ENCODE data around the gene CAMSAP2. TPM values are rescaled to one million over a fixed set of nuclear protein-coding genes. Genes with fewer than 3 reads are reported as not detected.
A peak's percentile ranks its signal among the peaks of the same experiment; 100 is the strongest.

CAMSAP2 gene
- polyA plus RNA-seq, 1 donor from 2014 or later, result 0.06 TPM

DNA sequence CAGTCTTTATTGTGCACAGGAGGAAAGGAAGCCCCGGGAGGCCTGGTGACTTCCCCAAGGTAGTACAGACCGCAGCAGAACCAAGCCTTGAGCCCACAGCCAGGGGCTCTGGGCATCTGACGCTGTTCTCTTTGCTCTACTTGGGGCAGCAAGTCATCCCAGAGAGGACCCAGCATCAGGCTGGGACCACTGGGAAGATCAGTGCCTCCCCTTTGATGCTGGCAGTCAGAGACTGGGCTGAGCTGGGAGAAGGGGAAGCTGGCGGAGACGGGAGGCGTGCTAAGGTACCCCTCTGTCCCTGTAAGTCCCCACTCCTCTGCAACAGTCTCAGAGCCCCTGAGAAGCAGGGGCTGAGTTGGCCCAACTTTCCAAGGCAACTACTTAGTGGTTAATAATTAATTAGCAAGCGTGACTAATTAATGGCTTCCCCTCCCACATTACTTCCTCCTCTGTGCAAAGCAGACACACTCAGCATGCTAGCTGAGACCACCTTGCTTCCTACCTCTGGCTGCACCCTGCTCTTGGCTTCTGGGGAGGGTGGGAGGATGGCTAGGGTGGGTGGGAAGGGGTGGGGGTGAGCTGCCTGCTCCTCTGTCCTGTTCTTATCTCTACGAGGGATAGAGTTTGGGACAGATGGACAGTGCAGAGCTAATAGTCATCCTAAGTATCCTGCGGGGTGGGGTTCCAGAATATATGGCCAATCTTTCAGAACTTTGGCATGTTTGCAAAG lies 157.3 kb downstream of the CAMSAP2 start:
- Mint-ChIP-seq H3K36me3 (peaks cover 3% of the 10 kb centered on the region), H3K4me1 (peaks cover 8 to 15% (median 14%) of the 10 kb centered on the region in 3 donors), H3K4me3 (peak overlapping the region in 2 of 4 donors; percentile 44 to 60), H3K27me3 (peaks cover 7% of the 10 kb centered on the region), H3K9me3 (no peaks in the 10 kb centered on the region), H3K27ac (no peak overlapping the region)

DNA sequence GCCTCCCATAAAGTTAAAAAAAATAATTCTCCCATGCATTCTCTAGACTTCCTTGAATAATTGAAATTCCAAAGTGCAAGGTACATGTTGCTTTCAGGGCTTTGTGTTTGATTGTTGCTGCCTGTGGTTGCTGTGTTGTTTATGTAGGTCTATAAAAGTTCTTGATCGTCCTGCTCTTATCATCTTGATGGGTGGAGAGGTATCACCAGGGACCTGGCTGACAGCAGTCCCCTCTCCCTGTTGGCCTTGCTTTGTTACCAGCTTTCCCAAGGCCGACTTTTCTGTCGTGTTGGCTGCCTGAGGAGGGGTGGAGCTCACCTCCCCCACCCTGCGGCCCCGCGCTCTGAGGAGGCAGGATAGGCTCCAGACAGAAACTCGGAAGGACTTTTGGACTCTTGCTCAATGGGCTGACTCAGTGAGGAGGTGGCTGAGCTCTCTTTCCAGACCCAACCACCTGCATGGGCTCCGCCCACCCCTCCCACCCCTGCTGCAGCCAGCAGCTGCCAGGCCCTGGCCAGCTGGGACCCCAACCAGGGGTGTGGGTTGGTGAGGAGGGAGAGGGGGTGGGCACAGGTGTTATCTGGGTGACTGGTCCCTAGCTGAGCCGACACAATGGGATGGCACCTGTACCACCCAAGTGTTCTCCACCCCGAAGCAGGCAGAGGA lies 158.0 kb downstream of the CAMSAP2 start:
- no peak overlapping the region for H3K27ac Mint-ChIP-seq
- H3K27me3 Mint-ChIP-seq, result peaks cover 4% of the 10 kb centered on the region
- peaks cover 5 to 15% (median 14%) of the 10 kb centered on the region in 3 donors for H3K4me1 Mint-ChIP-seq
- H3K9me3 Mint-ChIP-seq, result no peaks in the 10 kb centered on the region
- H3K4me3 Mint-ChIP-seq, result peak overlapping the region in 1 of 4 donors; percentile 54
- peaks cover 3% of the 10 kb centered on the region for H3K36me3 Mint-ChIP-seq

DNA sequence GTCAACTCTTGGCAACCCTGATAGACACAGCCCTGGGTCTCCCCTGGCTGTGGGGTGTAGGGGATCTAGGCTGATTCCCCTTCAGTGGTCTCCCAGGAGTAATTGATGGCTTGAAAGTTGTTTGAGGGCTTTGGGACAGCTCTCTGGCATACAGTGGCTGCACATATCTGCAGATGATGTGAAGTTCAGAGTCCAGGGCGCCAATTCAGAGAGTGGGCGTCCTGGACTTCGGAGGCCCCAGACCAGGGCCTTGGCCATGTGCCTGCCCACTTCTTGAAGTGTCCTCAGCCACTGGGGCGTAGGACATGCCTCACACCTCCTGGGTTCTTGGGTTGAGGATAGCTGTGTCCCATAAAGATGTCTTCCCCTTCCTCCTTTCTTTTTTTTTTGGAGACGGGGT lies 158.6 kb downstream of the CAMSAP2 start:
- H3K4me3 Mint-ChIP-seq, result no peak overlapping the region
- peaks cover 3% of the 10 kb centered on the region for H3K36me3 Mint-ChIP-seq
- H3K9me3 Mint-ChIP-seq, result no peaks in the 10 kb centered on the region
- H3K4me1 Mint-ChIP-seq, result peaks cover 0 to 15% (median 11%) of the 10 kb centered on the region in 3 donors
- no peak overlapping the region for H3K27ac Mint-ChIP-seq
- no peaks in the 10 kb centered on the region for H3K27me3 Mint-ChIP-seq

DNA sequence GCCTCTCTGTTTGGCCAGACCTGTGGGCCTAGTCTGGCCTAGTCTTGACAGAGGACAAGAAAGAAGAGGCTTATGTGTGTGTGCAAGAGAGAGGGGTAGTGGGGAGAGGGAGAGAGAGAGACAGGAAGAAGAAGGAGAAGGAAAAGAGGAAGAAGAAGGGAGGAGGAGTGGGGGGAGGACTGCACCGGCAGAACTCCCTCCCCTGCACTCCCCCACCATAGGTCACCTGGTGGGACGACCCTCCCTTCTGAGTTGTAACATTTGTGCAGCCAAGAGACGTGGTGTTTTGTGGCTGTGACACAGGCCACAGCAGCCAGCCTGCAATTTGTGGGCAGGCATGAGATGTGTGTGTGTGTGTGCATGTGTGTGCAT lies 160.3 kb downstream of the CAMSAP2 start:
- Mint-ChIP-seq H3K36me3 (peaks cover 3% of the 10 kb centered on the region), H3K4me1 (peaks cover 3 to 20% (median 14%) of the 10 kb centered on the region in 3 donors), H3K27me3 (no peaks in the 10 kb centered on the region), H3K27ac (no peak overlapping the region), H3K9me3 (peaks cover 0 to 3% (median 0%) of the 10 kb centered on the region in 3 donors), H3K4me3 (no peak overlapping the region)

DNA sequence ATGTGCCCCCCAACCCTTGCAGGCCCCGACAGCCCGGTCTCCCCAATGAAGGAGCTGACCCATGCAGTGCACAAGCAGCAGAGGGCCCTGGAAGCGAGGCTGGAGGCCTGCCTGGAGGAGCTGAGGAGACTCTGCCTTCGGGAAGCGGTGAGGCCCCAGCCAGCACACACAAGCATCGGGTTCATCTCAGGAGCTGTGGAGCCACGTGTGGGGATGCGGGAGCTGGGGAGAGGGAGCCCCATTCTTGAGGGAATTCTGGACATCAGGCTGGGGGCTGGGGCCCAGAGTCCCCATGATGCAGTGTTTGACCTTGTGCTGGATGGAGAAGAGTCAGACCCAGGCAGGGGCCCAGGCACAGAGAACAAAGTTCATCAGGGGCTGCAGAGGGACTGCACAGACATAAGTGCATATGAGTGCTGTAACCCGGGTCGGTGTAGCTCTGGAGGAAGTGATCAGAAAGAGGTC lies 160.8 kb downstream of the CAMSAP2 start:
- Mint-ChIP-seq H3K9me3 (peaks cover 0 to 3% (median 0%) of the 10 kb centered on the region in 3 donors), H3K27ac (no peak overlapping the region), H3K36me3 (peaks cover 3% of the 10 kb centered on the region), H3K27me3 (no peaks in the 10 kb centered on the region), H3K4me3 (no peak overlapping the region), H3K4me1 (peaks cover 3 to 20% (median 14%) of the 10 kb centered on the region in 3 donors)

DNA sequence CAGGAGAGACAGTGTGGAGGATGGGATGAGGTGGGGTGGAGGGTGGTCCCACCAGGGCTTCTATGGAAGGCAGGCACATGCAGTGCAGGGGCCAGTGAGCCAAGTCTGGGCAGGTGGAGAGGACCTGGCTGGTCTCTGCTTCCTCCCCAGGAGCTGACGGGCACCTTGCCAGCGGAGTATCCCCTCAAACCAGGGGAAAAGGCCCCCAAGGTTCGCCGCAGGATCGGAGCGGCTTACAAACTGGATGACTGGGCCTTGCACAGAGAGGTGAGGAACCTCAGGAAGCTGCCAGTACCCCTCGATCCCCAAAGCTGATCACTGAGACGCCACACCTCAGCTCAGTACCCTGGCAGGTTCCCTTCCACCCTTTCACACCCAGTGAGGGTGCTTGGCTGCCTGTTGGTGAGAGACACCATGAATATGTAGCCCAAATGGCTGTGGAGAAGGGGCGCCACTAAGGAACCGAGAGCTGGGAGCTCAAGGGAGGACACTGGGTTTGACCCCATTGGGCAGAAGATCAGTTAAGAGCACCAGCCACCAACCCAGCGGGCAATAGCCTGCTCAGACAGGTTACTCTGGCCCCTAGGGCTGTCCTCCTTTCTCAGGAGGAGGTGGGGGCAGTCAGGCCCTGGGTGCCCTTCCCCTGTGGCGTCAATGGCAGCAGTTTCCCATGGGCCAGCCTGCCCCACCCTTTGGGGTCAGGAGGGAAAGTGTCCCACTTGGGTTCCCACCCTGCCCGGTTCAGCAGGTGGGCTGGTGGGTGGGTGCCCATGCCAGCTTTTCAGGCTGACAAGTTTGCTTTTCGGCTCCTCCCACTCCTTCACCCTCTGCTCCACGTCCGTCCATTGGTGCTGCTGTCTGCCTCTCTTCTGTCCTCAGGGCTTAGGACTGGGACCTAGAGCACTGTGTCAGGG lies 161.5 kb downstream of the CAMSAP2 start:
- H3K4me3 Mint-ChIP-seq, result no peak overlapping the region
- no peak overlapping the region for H3K27ac Mint-ChIP-seq
- no peaks in the 10 kb centered on the region for H3K27me3 Mint-ChIP-seq
- H3K4me1 Mint-ChIP-seq, result peaks cover 3 to 20% (median 14%) of the 10 kb centered on the region in 3 donors
- peaks cover 0 to 3% (median 0%) of the 10 kb centered on the region in 3 donors for H3K9me3 Mint-ChIP-seq
- H3K36me3 Mint-ChIP-seq, result peaks cover 3% of the 10 kb centered on the region

DNA sequence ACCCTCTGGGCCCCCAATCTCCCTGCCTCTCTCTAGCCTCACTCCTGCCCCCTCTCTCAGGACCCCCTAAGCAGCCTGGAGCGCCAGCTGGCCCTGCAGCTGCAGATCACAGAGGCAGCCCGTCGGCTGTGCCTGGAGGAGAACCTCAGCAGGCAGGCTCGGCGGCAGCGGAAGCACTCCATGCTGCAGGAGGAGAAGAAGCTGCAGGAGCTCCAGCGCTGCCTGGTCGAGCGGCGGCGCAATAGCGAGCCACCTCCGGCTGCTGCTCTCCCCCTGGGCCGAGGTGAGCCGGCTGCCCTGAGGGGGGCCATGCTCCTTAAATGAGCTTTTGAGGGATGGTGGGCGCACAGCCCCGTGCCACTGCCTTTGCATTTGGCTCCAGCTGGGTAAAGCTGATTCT lies 162.2 kb downstream of the CAMSAP2 start:
- Mint-ChIP-seq H3K4me3 (no peak overlapping the region), H3K9me3 (peaks cover 0 to 3% (median 0%) of the 10 kb centered on the region in 3 donors), H3K27me3 (no peaks in the 10 kb centered on the region), H3K36me3 (peaks cover 3% of the 10 kb centered on the region), H3K27ac (no peak overlapping the region), H3K4me1 (peaks cover 3 to 15% (median 11%) of the 10 kb centered on the region in 3 donors)

DNA sequence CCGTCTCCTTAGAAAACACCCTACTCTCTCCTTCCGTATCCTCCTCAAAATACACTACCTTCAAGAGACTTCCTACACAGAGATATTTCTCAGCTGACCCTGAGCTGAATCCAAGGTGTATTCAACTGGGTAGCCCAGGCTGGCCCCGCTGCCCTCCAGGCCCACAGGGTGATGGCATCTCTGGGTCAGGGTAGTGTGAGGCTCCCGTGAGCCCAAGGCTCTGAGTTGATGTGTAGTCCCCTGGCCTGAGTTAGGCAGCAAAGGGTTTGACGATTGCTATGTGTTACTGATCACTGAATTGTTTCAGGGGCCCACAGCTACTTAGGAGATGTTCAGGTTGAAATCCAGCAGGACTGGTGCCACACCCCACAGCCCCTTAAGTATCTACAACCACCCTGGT lies 162.7 kb downstream of the CAMSAP2 start:
- peaks cover 3 to 10% (median 8%) of the 10 kb centered on the region in 3 donors for H3K4me1 Mint-ChIP-seq
- H3K36me3 Mint-ChIP-seq, result peaks cover 3% of the 10 kb centered on the region
- H3K9me3 Mint-ChIP-seq, result peaks cover 0 to 3% (median 0%) of the 10 kb centered on the region in 3 donors
- H3K27me3 Mint-ChIP-seq, result no peaks in the 10 kb centered on the region
- no peak overlapping the region for H3K4me3 Mint-ChIP-seq
- H3K27ac Mint-ChIP-seq, result peak overlapping the region in 1 of 3 donors; percentile 87

DNA sequence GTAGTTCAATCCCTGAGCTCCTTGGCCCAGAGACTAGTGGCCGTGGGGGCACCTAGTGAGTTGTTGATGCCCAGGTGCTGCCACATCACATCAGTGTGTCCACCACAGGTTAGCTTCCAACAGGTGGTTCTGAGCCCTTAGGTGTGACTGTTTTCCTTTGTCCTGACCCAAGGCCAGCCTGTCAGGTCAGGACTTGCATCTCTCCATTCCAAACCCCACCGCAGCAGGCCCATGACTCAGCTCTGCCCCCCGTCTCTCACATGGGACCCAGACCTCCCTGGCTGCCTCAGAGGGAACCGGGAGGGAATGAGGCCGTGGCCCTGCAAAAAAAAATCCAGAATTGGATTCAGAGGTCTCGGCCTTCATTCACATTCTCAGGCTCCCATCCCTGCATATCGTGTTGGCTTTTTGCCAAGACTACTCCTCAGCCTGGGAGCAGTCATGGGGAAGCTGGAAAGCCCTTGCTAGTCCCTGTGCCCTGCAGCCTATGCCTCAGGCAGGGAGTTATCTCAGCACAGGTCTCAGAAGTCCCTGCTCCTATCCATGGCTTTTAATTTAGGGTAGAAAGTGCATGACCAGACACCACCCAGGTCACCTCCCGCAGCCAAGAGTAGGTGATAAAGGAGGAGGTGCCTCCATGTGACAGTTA lies 163.2 kb downstream of the CAMSAP2 start:
- Mint-ChIP-seq H3K27me3 (no peaks in the 10 kb centered on the region), H3K27ac (peak overlapping the region in 1 of 3 donors; percentile 87), H3K9me3 (peaks cover 0 to 3% (median 0%) of the 10 kb centered on the region in 3 donors), H3K4me1 (peaks cover 3 to 6% (median 5%) of the 10 kb centered on the region in 3 donors), H3K36me3 (peaks cover 3% of the 10 kb centered on the region), H3K4me3 (no peak overlapping the region)

DNA sequence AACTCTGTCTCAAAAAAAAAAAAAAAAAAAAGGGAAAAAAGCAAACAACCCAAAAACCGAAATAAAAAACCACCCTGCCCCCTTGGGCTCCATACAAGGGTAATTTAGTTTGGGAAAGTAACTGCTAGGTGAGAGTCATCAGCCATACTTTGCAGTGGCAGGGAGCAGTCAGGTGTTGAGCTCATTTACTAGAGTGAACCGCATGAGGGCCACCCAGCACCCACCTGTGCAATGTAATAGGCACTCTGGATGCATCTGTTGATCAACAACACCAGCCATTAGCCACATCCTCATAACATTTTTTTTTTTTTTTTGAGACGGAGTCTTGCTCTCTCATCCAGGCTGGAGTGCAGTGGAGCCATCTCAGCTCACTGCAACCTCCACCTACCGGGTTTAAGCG lies 165.1 kb downstream of the CAMSAP2 start:
- Mint-ChIP-seq H3K4me3 (no peak overlapping the region), H3K27ac (no peak overlapping the region)

DNA sequence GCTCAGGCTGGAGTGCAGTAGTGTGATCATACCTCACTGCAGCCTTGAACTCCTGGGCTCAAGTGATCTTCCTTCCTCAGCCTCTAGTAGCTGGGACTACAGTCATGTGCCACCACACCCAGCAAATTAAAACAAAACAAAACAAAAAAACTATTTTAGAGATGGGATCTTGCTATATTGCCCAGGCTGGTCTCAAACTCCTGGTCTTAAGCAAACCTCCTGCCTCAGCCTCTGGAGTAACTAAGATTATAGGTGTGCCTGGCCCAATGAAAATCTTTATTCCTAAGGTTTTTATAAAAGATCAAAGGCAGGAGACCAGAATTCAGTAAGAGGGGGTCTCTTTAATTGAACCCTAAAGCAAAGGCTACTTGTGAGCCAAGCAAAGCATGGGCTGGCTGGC lies 166.1 kb downstream of the CAMSAP2 start:
- H3K27me3 Mint-ChIP-seq, result no peaks in the 10 kb centered on the region
- peaks cover 0 to 3% (median 0%) of the 10 kb centered on the region in 3 donors for H3K9me3 Mint-ChIP-seq
- no peak overlapping the region for H3K27ac Mint-ChIP-seq
- peaks cover 6 to 8% (median 7%) of the 10 kb centered on the region in 3 donors for H3K4me1 Mint-ChIP-seq
- H3K36me3 Mint-ChIP-seq, result no peaks in the 10 kb centered on the region
- no peak overlapping the region for H3K4me3 Mint-ChIP-seq

More for the DNA sequence above, 165.1 kb downstream of the CAMSAP2 start:
- H3K9me3 Mint-ChIP-seq, result peaks cover 0 to 3% (median 0%) of the 10 kb centered on the region in 3 donors
- H3K4me1 Mint-ChIP-seq, result peaks cover 6 to 8% (median 6%) of the 10 kb centered on the region in 3 donors
- H3K36me3 Mint-ChIP-seq, result no peaks in the 10 kb centered on the region
- H3K27me3 Mint-ChIP-seq, result no peaks in the 10 kb centered on the region

DNA sequence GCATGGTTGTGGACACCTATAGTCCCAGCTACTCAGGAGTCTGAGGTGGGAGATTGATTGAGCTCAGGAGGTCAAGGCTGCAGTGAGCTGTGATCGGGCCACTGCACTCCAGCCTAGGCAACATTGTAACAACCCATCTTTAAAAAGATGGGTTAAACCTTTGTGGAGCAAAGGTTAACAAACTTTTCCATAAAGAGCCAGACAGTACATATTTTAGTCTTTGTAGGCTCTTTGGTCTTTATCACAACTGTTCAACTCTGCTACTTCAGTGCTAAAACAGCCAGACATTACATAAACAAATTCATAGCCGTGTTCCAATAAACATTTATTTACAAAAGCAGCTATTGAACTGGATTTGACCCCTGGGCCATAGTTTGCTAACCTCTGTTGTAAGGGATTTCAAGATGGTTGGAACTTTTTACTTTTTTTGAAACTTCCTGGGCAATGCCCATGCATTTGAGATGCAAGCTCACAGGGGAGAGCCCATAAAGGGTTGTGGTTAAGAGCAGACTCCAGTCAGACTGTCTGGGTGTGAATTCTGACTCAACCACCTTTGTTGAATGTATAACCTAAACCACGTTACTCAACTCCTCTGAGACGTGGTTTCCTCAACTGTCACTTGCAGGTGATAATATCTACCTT lies 166.8 kb downstream of the CAMSAP2 start:
- no peak overlapping the region for H3K27ac Mint-ChIP-seq

DNA sequence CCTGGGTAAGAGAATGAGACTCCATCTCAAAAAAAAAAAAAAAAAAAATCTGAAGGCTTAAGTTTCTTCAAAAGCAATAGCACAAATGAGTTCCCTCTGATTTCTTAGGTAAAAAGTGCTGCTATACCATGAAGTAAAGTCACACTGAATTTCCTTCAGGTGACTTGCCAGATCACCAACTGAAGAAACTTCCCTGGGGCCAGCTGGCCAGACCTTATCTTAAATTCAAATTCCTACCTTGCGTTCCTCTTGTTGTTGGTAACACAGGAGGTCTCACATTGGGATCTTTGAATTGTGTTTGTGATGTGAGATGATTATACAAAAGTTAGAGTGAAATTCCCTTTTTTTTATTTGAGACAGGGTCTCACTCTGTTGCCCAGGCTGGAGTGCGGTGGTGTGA lies 167.8 kb downstream of the CAMSAP2 start:
- Mint-ChIP-seq H3K27me3 (no peaks in the 10 kb centered on the region), H3K36me3 (no peaks in the 10 kb centered on the region), H3K27ac (no peak overlapping the region), H3K4me1 (peaks cover 6 to 8% (median 8%) of the 10 kb centered on the region in 3 donors), H3K4me3 (no peak overlapping the region), H3K9me3 (peaks cover 0 to 3% (median 0%) of the 10 kb centered on the region in 3 donors)

More for the DNA sequence above, 166.8 kb downstream of the CAMSAP2 start:
- Mint-ChIP-seq H3K36me3 (no peaks in the 10 kb centered on the region), H3K9me3 (peaks cover 0 to 3% (median 0%) of the 10 kb centered on the region in 3 donors), H3K4me3 (no peak overlapping the region), H3K4me1 (peaks cover 6 to 8% (median 8%) of the 10 kb centered on the region in 3 donors), H3K27me3 (no peaks in the 10 kb centered on the region)

Data from IgD-negative memory B cell (primary cell).